HEK293T (cell line): ENCODE data around the gene CDH24.

ENCODE experiments used
- CTCF ChIA-PET: fragments of 350-600 bp; formaldehyde crosslinking; extraction: SDS; loops from one replicate; lab custom pipeline; 2021; ENCODE audit warnings: antibody characterized with exemption, inconsistent platforms; lab: Yijun Ruan, JAX
- POLR2A ChIA-PET: fragments of 350-600 bp; formaldehyde crosslinking; extraction: SDS; loops from one replicate; lab custom pipeline; 2020; ENCODE audit warnings: antibody characterized with exemption, inconsistent platforms; lab: Yijun Ruan, JAX
- DNase-seq: peaks from one replicate; pipeline ENCODE4 v3.0.0; 2012; ENCODE audit warnings: mixed read lengths; ENCODE audit errors: extremely low spot score
- ARNT ChIP-seq: fragments of 450-650 bp; IDR thresholded peaks from 2 replicates; pipeline ENCODE4 v1.6.1; 2017; ENCODE audit warnings: mild to moderate bottlenecking
- BHLHE40 ChIP-seq: fragments of 450-650 bp; IDR thresholded peaks from 2 replicates; pipeline ENCODE4 v1.6.1; 2016; ENCODE audit warnings: mild to moderate bottlenecking, moderate library complexity, borderline replicate concordance
- CTBP1 ChIP-seq: fragments of 450-650 bp; IDR thresholded peaks from 2 replicates; pipeline ENCODE4 v1.6.1; 2016; ENCODE audit warnings: borderline replicate concordance
- ELF4 ChIP-seq: fragments of 450-650 bp; IDR thresholded peaks from 2 replicates; pipeline ENCODE4 v1.6.1; 2017; ENCODE audit warnings: antibody characterized with exemption
- FOXA1 ChIP-seq: fragments of 450-650 bp; IDR thresholded peaks from 2 replicates; pipeline ENCODE4 v1.6.1; 2016; ENCODE audit warnings: mild to moderate bottlenecking
- FOXK2 ChIP-seq: fragments of 450-650 bp; IDR thresholded peaks from 2 replicates; pipeline ENCODE4 v1.6.1; 2016; ENCODE audit warnings: mild to moderate bottlenecking
- FOXM1 ChIP-seq: fragments of 450-650 bp; IDR thresholded peaks from 2 replicates; pipeline ENCODE4 v1.6.1; 2017; ENCODE audit warnings: mild to moderate bottlenecking, borderline replicate concordance
- HDGF ChIP-seq: fragments of 450-650 bp; IDR thresholded peaks from 2 replicates; pipeline ENCODE4 v1.6.1; 2017; ENCODE audit warnings: antibody characterized with exemption, borderline replicate concordance
- L3MBTL2 ChIP-seq: fragments of 450-650 bp; conservative IDR thresholded peaks from 2 replicates; pipeline ENCODE4 v1.6.1; 2016; ENCODE audit warnings: mild to moderate bottlenecking
- LEF1 ChIP-seq: fragments of 450-650 bp; IDR thresholded peaks from 2 replicates; pipeline ENCODE4 v1.6.1; 2017; ENCODE audit warnings: mild to moderate bottlenecking, borderline replicate concordance
- NFRKB ChIP-seq: fragments of 450-650 bp; IDR thresholded peaks from 2 replicates; pipeline ENCODE4 v1.6.1; 2016; ENCODE audit warnings: mild to moderate bottlenecking, moderate library complexity
- SP1 ChIP-seq: fragments of 450-650 bp; IDR thresholded peaks from 2 replicates; pipeline ENCODE4 v1.6.1; 2017
- SUZ12 ChIP-seq: fragments of 450-650 bp; IDR thresholded peaks from 2 replicates; pipeline ENCODE4 v1.6.1; 2016; ENCODE audit warnings: mild to moderate bottlenecking
- TARDBP ChIP-seq: fragments of 450-650 bp; IDR thresholded peaks from 2 replicates; pipeline ENCODE4 v1.6.1; 2016
- ZNF384 ChIP-seq: fragments of 450-650 bp; IDR thresholded peaks from 2 replicates; pipeline ENCODE4 v1.6.1; 2016
- TF ChIP-seq, protein P1 (sequence below): fragments of 450-650 bp; IDR thresholded peaks from 2 replicates; pipeline ENCODE4 v1.6.1; 2016

Gene CDH24

DNA sequence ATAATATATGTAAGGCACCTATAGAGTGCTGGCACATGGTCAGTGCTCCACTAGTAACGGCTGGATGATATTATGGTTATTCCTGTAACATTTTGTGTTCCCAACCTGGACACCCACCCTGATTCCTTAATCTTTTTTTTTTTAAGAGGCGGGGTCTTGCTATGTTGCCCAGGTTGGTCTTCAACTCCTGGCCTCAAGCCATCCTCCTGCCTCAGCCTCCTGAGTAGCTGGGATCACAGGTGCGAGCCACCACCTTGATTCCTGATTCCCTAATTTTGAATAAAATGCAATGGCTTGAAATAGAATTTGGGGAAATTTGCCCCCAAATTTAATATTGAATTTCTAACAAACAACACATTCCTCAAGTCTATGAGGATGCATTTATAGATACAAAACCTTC, 54.7 kb downstream of the CDH24 start:
- no peak for DNase-seq
- TF ChIP-seq CTBP1 = no peak
- no peak for TF ChIP-seq FOXM1
- TF ChIP-seq FOXA1 = no peak
- TF ChIP-seq L3MBTL2 = no peak
- no peak for TF ChIP-seq BHLHE40
- TF ChIP-seq LEF1 = no peak
- TF ChIP-seq ZNF384 = no peak
- TF ChIP-seq SUZ12 = no peak
- TF ChIP-seq FOXK2 = no peak
- TF ChIP-seq HDGF = no peak
- TF ChIP-seq SP1 = no peak
- TF ChIP-seq ELF4 = no peak
- TF ChIP-seq, protein P1, sequence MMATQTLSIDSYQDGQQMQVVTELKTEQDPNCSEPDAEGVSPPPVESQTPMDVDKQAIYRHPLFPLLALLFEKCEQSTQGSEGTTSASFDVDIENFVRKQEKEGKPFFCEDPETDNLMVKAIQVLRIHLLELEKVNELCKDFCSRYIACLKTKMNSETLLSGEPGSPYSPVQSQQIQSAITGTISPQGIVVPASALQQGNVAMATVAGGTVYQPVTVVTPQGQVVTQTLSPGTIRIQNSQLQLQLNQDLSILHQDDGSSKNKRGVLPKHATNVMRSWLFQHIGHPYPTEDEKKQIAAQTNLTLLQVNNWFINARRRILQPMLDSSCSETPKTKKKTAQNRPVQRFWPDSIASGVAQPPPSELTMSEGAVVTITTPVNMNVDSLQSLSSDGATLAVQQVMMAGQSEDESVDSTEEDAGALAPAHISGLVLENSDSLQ = no peak
- no peak for TF ChIP-seq TARDBP
- TF ChIP-seq NFRKB = no peak
- no peak for TF ChIP-seq ARNT
- POLR2A ChIA-PET = no interaction called here
- CTCF ChIA-PET = no interaction called here

GRCh38 chr14:23000860-23001259, 56.5 kb downstream of the CDH24 start:
- POLR2A ChIA-PET = interaction anchor here (1.1 to 1.4 kb wide), 3 partner anchors 44 to 94 kb away, joined by 3 to 4 read pairs (median 3); partner anchors contain the start of genes ACIN1, C14orf119 and HAUS4

GRCh38 chr14:22998329-22999012, 58.8 kb downstream of the CDH24 start:
- no peak for TF ChIP-seq HDGF
- no peak for TF ChIP-seq SUZ12
- no peak for TF ChIP-seq LEF1
- TF ChIP-seq, protein P1 = no peak
- TF ChIP-seq L3MBTL2 = no peak
- no peak for TF ChIP-seq ARNT
- no peak for TF ChIP-seq CTBP1
- no peak for TF ChIP-seq ELF4
- TF ChIP-seq FOXA1 = no peak
- TF ChIP-seq NFRKB = no peak
- TF ChIP-seq BHLHE40 = no peak
- no peak for TF ChIP-seq ZNF384
- no peak for TF ChIP-seq FOXK2
- TF ChIP-seq FOXM1 = no peak
- TF ChIP-seq TARDBP = no peak
- no peak for DNase-seq
- CTCF ChIA-PET = interaction anchor here (1.0 to 1.1 kb wide), 2 partner anchors 12 to 23 kb away, joined by 3 read pairs; no protein-coding TSS in a partner anchor
- POLR2A ChIA-PET = interaction anchor here (1.7 to 5.3 kb wide), 3 partner anchors 9 to 97 kb away, joined by 5 to 65 read pairs (median 19); partner anchors contain the start of genes ACIN1, C14orf119 and HAUS4

More at GRCh38 chr14:23000860-23001259, 56.5 kb downstream of the CDH24 start:
- no peak for DNase-seq
- TF ChIP-seq SUZ12 (no peak), BHLHE40 (no peak), ZNF384 (no peak)
- TF ChIP-seq, protein P1 = no peak
- CTCF ChIA-PET = interaction anchor here (1.1 to 2.3 kb wide), 2 partner anchors 14 to 123 kb away, joined by 3 to 18 read pairs; no protein-coding TSS in a partner anchor

GRCh38 chr14:22997676-22998323, 59.5 kb downstream of the CDH24 start:
- ChIA-PET POLR2A (interaction anchor here (1.7 to 5.3 kb wide), 3 partner anchors 10 to 97 kb away, joined by 5 to 65 read pairs (median 19); partner anchors contain the start of genes ACIN1, C14orf119 and HAUS4), CTCF (interaction anchor here (0.8 to 7.5 kb wide), 3 partner anchors 24 to 71 kb away, joined by 3 to 133 read pairs (median 3); partner anchors contain the start of gene CDH24)
- DNase-seq = no peak
- TF ChIP-seq CTBP1 (no peak), LEF1 (no peak), NFRKB (no peak), FOXM1 (no peak), SP1 (no peak), ARNT (no peak), SUZ12 (no peak), ZNF384 (no peak), L3MBTL2 (no peak)
- TF ChIP-seq, protein P1 = no peak
